ENCODE results near the gene THAP5.

THAP5 gene

GRCh38 chr7:108596560-108596959 lies 27.1 kb upstream of the THAP5 start:
- TF ChIP-seq, protein P1, sequence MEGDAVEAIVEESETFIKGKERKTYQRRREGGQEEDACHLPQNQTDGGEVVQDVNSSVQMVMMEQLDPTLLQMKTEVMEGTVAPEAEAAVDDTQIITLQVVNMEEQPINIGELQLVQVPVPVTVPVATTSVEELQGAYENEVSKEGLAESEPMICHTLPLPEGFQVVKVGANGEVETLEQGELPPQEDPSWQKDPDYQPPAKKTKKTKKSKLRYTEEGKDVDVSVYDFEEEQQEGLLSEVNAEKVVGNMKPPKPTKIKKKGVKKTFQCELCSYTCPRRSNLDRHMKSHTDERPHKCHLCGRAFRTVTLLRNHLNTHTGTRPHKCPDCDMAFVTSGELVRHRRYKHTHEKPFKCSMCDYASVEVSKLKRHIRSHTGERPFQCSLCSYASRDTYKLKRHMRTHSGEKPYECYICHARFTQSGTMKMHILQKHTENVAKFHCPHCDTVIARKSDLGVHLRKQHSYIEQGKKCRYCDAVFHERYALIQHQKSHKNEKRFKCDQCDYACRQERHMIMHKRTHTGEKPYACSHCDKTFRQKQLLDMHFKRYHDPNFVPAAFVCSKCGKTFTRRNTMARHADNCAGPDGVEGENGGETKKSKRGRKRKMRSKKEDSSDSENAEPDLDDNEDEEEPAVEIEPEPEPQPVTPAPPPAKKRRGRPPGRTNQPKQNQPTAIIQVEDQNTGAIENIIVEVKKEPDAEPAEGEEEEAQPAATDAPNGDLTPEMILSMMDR (IDR thresholded peaks at IDR 0.05; ENCODE audit: extremely low read depth, missing control alignments): no peak
- no peak for DNase-seq (ENCODE audit: low spot score)

DNA sequence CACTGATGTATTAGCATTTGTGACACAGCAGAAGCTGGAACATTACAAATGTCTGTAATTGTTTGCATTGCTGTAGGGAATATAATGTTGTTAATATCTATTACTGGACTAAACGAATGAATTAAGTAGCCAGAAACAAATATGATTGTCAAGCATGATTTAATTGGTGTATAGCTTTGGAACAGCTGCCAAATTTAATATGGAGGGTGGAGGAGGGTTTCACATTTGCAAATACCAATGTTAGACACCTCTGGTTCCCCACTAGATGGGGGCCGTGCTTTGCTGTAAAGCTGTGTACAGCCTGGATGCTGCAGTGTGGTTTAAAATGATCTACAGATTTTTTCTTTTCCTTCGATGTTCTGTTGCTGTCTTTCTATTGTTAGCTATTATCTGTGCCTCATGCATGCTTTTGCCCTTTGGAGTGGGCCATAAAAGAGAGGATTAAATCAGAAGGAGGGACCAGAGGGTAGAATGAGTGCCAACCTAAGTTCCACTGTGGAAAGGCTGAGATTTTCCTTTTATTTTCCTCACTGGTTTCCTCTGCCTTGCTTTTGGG lies 23.2 kb upstream of the THAP5 start:
- DNase-seq (ENCODE audit: low spot score): no peak
- TF ChIP-seq, protein P1 (IDR thresholded peaks at IDR 0.05; ENCODE audit: extremely low read depth, missing control alignments): no peak

DNA sequence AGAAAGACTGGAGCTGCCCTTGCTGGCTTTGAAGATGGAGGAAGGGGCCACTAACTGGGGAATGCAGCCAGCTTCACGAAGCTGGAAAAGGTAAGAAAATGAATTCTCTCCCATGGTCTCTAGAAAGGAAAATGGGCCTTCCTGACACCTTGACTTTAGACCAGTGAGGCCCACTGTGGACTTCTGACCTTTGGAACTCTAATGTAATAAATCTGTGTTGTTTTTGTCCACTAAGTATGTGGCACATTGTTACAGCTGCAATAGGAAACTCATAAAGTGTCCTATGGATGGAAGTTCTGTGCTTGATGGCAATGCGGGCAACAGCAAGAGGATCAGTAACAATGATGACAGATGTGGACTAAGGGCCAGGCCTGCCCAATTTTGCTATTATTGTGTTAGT lies 21.1 kb upstream of the THAP5 start:
- TF ChIP-seq, protein P1 (IDR thresholded peaks at IDR 0.05; ENCODE audit: extremely low read depth, missing control alignments): no peak
- DNase-seq (ENCODE audit: low spot score): no peak

DNA sequence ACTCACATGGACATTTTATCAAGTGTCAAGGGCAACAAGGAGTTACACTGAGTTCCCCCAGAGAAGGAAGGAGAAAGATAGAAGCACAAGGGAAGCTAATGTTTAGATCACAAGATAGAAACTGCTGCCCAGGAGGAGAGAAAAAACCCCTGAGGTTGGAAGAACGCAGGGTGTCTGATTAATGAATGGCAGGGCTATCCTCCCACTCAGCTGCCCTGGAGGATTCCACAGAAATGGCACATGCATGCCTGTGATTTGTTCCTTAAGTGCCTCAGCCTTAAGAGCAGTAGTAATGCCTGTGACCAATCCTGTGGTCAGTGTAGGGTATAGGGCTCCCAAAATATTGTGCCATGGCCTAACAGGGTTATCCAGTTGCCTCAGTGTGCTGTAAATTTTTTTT lies 20.4 kb upstream of the THAP5 start:
- TF ChIP-seq, protein P1 (IDR thresholded peaks at IDR 0.05; ENCODE audit: extremely low read depth, missing control alignments): no peak

GRCh38 chr7:108589199-108589598 lies 19.7 kb upstream of the THAP5 start:
- TF ChIP-seq, protein P1 (IDR thresholded peaks at IDR 0.05; ENCODE audit: extremely low read depth, missing control alignments): no peak
- no peak for DNase-seq (ENCODE audit: low spot score)

More for the DNA sequence above, 20.4 kb upstream of the THAP5 start:
- no peak for DNase-seq (ENCODE audit: low spot score)

DNA sequence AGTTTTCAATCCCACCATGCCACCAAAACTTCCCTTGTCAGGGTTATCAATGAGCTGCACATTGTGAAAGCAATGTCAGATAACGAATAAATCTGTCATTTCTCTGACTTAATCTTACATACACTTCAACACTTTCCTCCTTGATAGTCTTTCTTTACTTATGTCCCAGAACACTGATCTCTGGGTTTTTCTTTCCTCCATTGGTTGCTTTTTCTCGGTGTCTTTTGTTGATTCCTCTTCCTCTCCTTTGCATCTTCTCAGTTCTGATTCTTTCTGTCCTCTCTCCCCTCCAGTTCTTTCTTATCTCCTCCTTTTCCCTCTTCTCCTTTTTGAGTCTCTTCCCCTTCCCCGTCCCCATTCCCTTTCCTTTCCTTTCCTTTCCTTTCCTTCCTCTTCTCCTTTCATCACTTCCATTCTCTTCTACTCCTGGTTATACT lies 16.8 kb upstream of the THAP5 start:
- TF ChIP-seq, protein P1 (IDR thresholded peaks at IDR 0.05; ENCODE audit: extremely low read depth, missing control alignments): no peak
- DNase-seq (ENCODE audit: low spot score): no peak

- no peak for DNase-seq (ENCODE audit: low spot score)
- TF ChIP-seq, protein P1 (IDR thresholded peaks at IDR 0.05; ENCODE audit: extremely low read depth, missing control alignments): no peak
These were observed 16.3 kb upstream of the THAP5 start for GRCh38 chr7:108585843-108586242.

Measured in GM20000 (cell line).